IMR-90 (cell line): Measurements from ENCODE around the gene TMEM135. TPM values are rescaled to one million over a fixed set of nuclear protein-coding genes. Genes with fewer than 3 reads are reported as not detected.

Experiments used
- ATAC-seq: fragments of 200-7000 bp; cut with Tn5 transposase; 2 replicates; pipeline ENCODE4 v1.9.1; 2020; ENCODE audit warnings: low read depth, mild to moderate bottlenecking, moderate library complexity
- BruUV-seq: library from RNA; stranded (reverse); fragments of 400-500 nt; replicated peaks from 2 replicates; lab custom pipeline; 2021; lab: Mats Ljungman, UMichigan
- CTCF ChIA-PET: fragments of 300-600 bp; formaldehyde crosslinking; extraction: SDS; loops from one replicate; lab custom pipeline; 2021; ENCODE audit warnings: antibody characterized with exemption; lab: Yijun Ruan, JAX
- POLR2A ChIA-PET: fragments of 300-600 bp; sonication (Branson Sonifier 250); formaldehyde crosslinking; loops from one replicate; lab custom pipeline; 2022; ENCODE audit warnings: antibody characterized with exemption; ENCODE audit not compliant: unreplicated experiment; lab: Charles Lee
- DNase-seq: peaks from one replicate; pipeline ENCODE4 v3.0.0; 2013
- H2AFZ ChIP-seq: replicated peaks from 2 replicates; pipeline ENCODE3; 2013; ENCODE audit warnings: low read length, mild to moderate bottlenecking; ENCODE audit not compliant: poor library complexity
- H2AK5ac ChIP-seq: 2 replicates; pipeline ENCODE4 v1.6.1; 2013; ENCODE audit warnings: low read depth, low read length, inconsistent platforms
- H2AK9ac ChIP-seq: replicated peaks from 2 replicates; pipeline ENCODE3; 2013; ENCODE audit warnings: mild to moderate bottlenecking, low read depth, low read length, moderate library complexity; ENCODE audit not compliant: poor library complexity
- H2BK120ac ChIP-seq: 2 replicates; pipeline ENCODE4 v1.6.1; 2013; ENCODE audit warnings: low read depth, low read length, inconsistent platforms
- H2BK15ac ChIP-seq: 3 replicates; pipeline ENCODE4 v1.6.1; 2013; ENCODE audit warnings: low read depth, low read length, inconsistent platforms
- H2BK20ac ChIP-seq: 2 replicates; pipeline ENCODE4 v1.6.1; 2013; ENCODE audit warnings: low read depth, mild to moderate bottlenecking, inconsistent platforms, low read length, moderate library complexity
- H2BK5ac ChIP-seq: 2 replicates; pipeline ENCODE4 v1.6.1; 2013; ENCODE audit warnings: mild to moderate bottlenecking, low read depth, low read length, inconsistent platforms; ENCODE audit not compliant: poor library complexity, severe bottlenecking
- H3K14ac ChIP-seq: replicated peaks from 2 replicates; pipeline ENCODE4 v1.6.1; 2013; ENCODE audit warnings: low read depth, low read length, inconsistent platforms
- H3K18ac ChIP-seq: 2 replicates; pipeline ENCODE4 v1.6.1; 2013; ENCODE audit warnings: low read depth, low read length, control low read depth
- H3K23ac ChIP-seq: 2 replicates; pipeline ENCODE4 v1.6.1; 2013; ENCODE audit warnings: low read depth, low read length, inconsistent platforms
- H3K27ac ChIP-seq: 2 replicates; pipeline ENCODE4 v1.5.1; 2013; ENCODE audit warnings: mild to moderate bottlenecking, control low read depth, low read length; ENCODE audit not compliant: insufficient read depth
- H3K27me3 ChIP-seq: 2 replicates; pipeline ENCODE4 v1.6.1; 2013; ENCODE audit warnings: low read length; ENCODE audit not compliant: control insufficient read depth, insufficient read depth
- H3K36me3 ChIP-seq: 2 replicates; pipeline ENCODE4 v1.6.1; 2013; ENCODE audit warnings: low read length, mixed read lengths; ENCODE audit not compliant: control insufficient read depth, insufficient read depth
- H3K4ac ChIP-seq: 2 replicates; pipeline ENCODE4 v1.6.1; 2013; ENCODE audit warnings: low read depth, low read length, inconsistent platforms
- H3K4me1 ChIP-seq: 2 replicates; pipeline ENCODE4 v1.6.1; 2013; ENCODE audit warnings: low read length, mixed read lengths; ENCODE audit not compliant: control insufficient read depth, insufficient read depth
- H3K4me2 ChIP-seq: 2 replicates; pipeline ENCODE4 v1.6.1; 2013; ENCODE audit warnings: low read depth, mild to moderate bottlenecking, control low read depth, low read length, moderate library complexity
- H3K4me3 ChIP-seq: 2 replicates; pipeline ENCODE4 v1.5.1; 2013; ENCODE audit warnings: low read depth, mild to moderate bottlenecking, control low read depth, low read length, moderate library complexity; ENCODE audit not compliant: insufficient read depth
- H3K56ac ChIP-seq: 2 replicates; pipeline ENCODE4 v1.6.1; 2013; ENCODE audit warnings: low read length, inconsistent platforms; ENCODE audit not compliant: insufficient read depth; ENCODE audit errors: extremely low read depth
- H3K79me1 ChIP-seq, 2 experiments: 2 replicates each; pipeline ENCODE4 v1.6.1; 2013; ENCODE audit warnings: low read length in 2 of 2, inconsistent platforms in 1 of 2, low read depth in 1 of 2
- H3K9ac ChIP-seq: 2 replicates; pipeline ENCODE4 v1.6.1; 2013; ENCODE audit warnings: low read depth, low read length, control low read depth
- H3K9me1 ChIP-seq: 2 replicates; pipeline ENCODE4 v1.6.1; 2013; ENCODE audit warnings: low read length, inconsistent platforms; ENCODE audit not compliant: insufficient read depth
- H3K9me3 ChIP-seq: 2 replicates; pipeline ENCODE4 v1.6.1; 2013; ENCODE audit warnings: low read length; ENCODE audit not compliant: control insufficient read depth, insufficient read depth
- H4K20me1 ChIP-seq: 2 replicates; pipeline ENCODE4 v1.6.1; 2013; ENCODE audit warnings: low read length, inconsistent platforms; ENCODE audit not compliant: insufficient read depth
- H4K5ac ChIP-seq: 2 replicates; pipeline ENCODE4 v1.6.1; 2013; ENCODE audit warnings: mild to moderate bottlenecking, low read depth, low read length, control low read depth
- H4K8ac ChIP-seq, 2 experiments: 2 replicates each; pipeline ENCODE4 v1.6.1; 2013; ENCODE audit warnings: low read depth in 2 of 2, low read length in 2 of 2, control low read depth in 1 of 2, inconsistent platforms in 1 of 2
- H4K91ac ChIP-seq: 2 replicates; pipeline ENCODE4 v1.6.1; 2013; ENCODE audit warnings: low read depth, low read length, inconsistent platforms; ENCODE audit not compliant: insufficient read depth
- BHLHE40 ChIP-seq: fragments of 150-350 bp; IDR thresholded peaks from 2 replicates; pipeline ENCODE4 v1.6.1; 2016; ENCODE audit warnings: mild to moderate bottlenecking, low read depth, low read length
- CEBPB ChIP-seq: IDR thresholded peaks from 2 replicates; pipeline ENCODE4 v1.6.1; 2012; ENCODE audit warnings: low read depth, low read length, improper control_type of control experiment
- CHD1 ChIP-seq: IDR thresholded peaks from 2 replicates; pipeline ENCODE4 v1.6.1; 2012; ENCODE audit warnings: low read depth, low read length, improper control_type of control experiment
- FOS ChIP-seq: fragments of 150-350 bp; IDR thresholded peaks from 2 replicates; pipeline ENCODE4 v1.6.1; 2016; ENCODE audit warnings: low read depth, low read length
- MAFK ChIP-seq: IDR thresholded peaks from 2 replicates; pipeline ENCODE4 v1.6.1; 2012; ENCODE audit warnings: low read depth, low read length, improper control_type of control experiment
- MAZ ChIP-seq: IDR thresholded peaks from 2 replicates; pipeline ENCODE4 v1.6.1; 2012; ENCODE audit warnings: low read depth, mild to moderate bottlenecking, low read length, improper control_type of control experiment, moderate library complexity, borderline replicate concordance
- MXI1 ChIP-seq: IDR thresholded peaks from 2 replicates; pipeline ENCODE4 v1.6.1; 2012; ENCODE audit warnings: low read depth, mild to moderate bottlenecking, low read length, moderate library complexity, borderline replicate concordance
- NFE2L2 ChIP-seq: fragments of 150-350 bp; IDR thresholded peaks from 2 replicates; pipeline ENCODE4 v1.6.1; 2016; ENCODE audit warnings: low read depth, mild to moderate bottlenecking, low read length
- POLR2A ChIP-seq: IDR thresholded peaks from 2 replicates; pipeline ENCODE4 v1.6.1; 2012; ENCODE audit warnings: mild to moderate bottlenecking, low read depth, low read length
- RAD21 ChIP-seq: IDR thresholded peaks from 2 replicates; pipeline ENCODE4 v1.6.1; 2012; ENCODE audit warnings: low read length, improper control_type of control experiment
- RCOR1 ChIP-seq: IDR thresholded peaks from 2 replicates; pipeline ENCODE4 v1.6.1; 2012; ENCODE audit warnings: mild to moderate bottlenecking, low read length, improper control_type of control experiment; ENCODE audit not compliant: insufficient replicate concordance
- RFX5 ChIP-seq: IDR thresholded peaks from 2 replicates; pipeline ENCODE4 v1.8.0; 2012; ENCODE audit warnings: low read depth, mild to moderate bottlenecking, low read length, moderate library complexity
- SMC3 ChIP-seq: fragments of 150-350 bp; IDR thresholded peaks from 2 replicates; pipeline ENCODE4 v1.6.1; 2016; ENCODE audit warnings: low read depth, mild to moderate bottlenecking, antibody characterized with exemption, low read length, moderate library complexity
- USF2 ChIP-seq: fragments of 150-350 bp; IDR thresholded peaks from 2 replicates; pipeline ENCODE4 v1.6.1; 2017; ENCODE audit warnings: mild to moderate bottlenecking, antibody characterized with exemption, low read length, low read depth
- WGBS, 2 experiments: methylation state at CpG; one replicate each; pipeline versions ENCODE4 v1.1.5 to v1.1.7; 2013; ENCODE audit warnings: missing lambda C conversion rate in 2 of 2; ENCODE audit not compliant: insufficient read length in 1 of 2; ENCODE audit errors: extremely low coverage in 2 of 2; 5-methylcytosine and 5-hydroxymethylcytosine counted together
- dilution Hi-C: fragments of 300-500 bp; cut with HindIII; formaldehyde crosslinking; loops from one replicate; pipeline ENCODE4 v1.14.3; 2018; ENCODE audit warnings: low sequenced_read_pairs; ENCODE audit not compliant: unreplicated experiment
- in situ Hi-C: fragments of 300-500 bp; cut with MboI; formaldehyde crosslinking; loops from 3 replicates; pipeline ENCODE4 v1.14.3; 2019; ENCODE audit warnings: low sequenced_read_pairs, inconsistent platforms, mixed read lengths
- intact Hi-C: fragments of 100-400 bp; cut with micrococcal nuclease; formaldehyde crosslinking; loops from 2 replicates; pipeline ENCODE4 v1.10.0; 2022
- polyA plus RNA-seq, 3 experiments: library from polyadenylated mRNA; depleted of rRNA; stranded (reverse); fragments of >200 nt; gene quantifications; 2 replicates each; pipeline ENCODE4 v1.2.3, GENCODE V29; 2012; ENCODE audit warnings: low replicate concordance in 1 of 3
- total RNA-seq: library from RNA; depleted of rRNA; stranded (reverse); fragments of >200 nt; gene quantifications from 2 replicates; pipeline ENCODE4 v1.2.3, GENCODE V29; 2012
- TF ChIP-seq, protein P1 (sequence below): conservative IDR thresholded peaks from 2 replicates; pipeline ENCODE4 v1.5.1; 2012; ENCODE audit warnings: mild to moderate bottlenecking, low read depth, low read length, improper control_type of control experiment
- TF ChIP-seq, protein P2 (sequence below): fragments of 150-350 bp; IDR thresholded peaks from 2 replicates; pipeline ENCODE4 v1.6.1; 2016; ENCODE audit warnings: low read depth, mild to moderate bottlenecking, low read length, moderate library complexity, borderline replicate concordance

The TMEM135 gene
- total and polyA plus RNA-seq, 2 of the 4 experiments (the other 2 are of a cell fraction): 3.9 to 5.9 TPM

DNA sequence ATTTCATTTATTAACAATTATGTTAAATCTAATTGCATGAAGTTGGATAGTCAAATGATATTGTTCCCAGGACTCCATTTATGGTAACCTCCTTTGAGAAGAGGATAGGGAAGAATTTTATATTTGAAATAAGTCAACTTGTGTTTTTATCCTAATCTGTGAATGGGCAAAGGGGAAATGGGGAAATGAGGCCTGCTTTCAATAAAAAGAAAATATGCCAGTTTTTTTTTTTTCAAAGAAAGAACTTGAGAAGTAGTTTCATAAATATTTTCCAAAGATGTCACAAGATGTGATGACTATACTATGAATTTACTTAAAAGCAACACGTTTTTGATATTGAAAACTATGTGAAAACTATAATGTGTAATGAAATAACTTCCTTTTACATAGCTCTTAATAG lies 201.8 kb downstream of the TMEM135 start:
- DNase-seq (no peak), ATAC-seq (no peak)
- ChIA-PET POLR2A (no interaction called here), CTCF (no interaction called here)
- no peaks in the 10 kb centered on the region for H3K4me1 ChIP-seq
- no peak overlapping the region for H2BK120ac ChIP-seq
- no peak overlapping the region for H3K23ac ChIP-seq
- no peak overlapping the region for H2AK9ac ChIP-seq
- H2BK5ac ChIP-seq: no peak overlapping the region
- no peaks in the 10 kb centered on the region for H3K9me1 ChIP-seq
- no peak overlapping the region for H2BK15ac ChIP-seq
- H3K79me1 ChIP-seq: no peaks in the 10 kb centered on the region
- dilution Hi-C loops (no loop called here), in situ Hi-C loops (no loop called here), intact Hi-C loops (no loop called here)
- no peak overlapping the region for H2AK5ac ChIP-seq
- no TSS peak for BruUV-seq
- no peak overlapping the region for H3K14ac ChIP-seq
- H3K56ac ChIP-seq: no peak overlapping the region
- H3K27me3 ChIP-seq: no peaks in the 10 kb centered on the region
- H3K4me2 ChIP-seq: no peak overlapping the region
- no peak overlapping the region for H4K5ac ChIP-seq
- H3K9ac ChIP-seq: no peak overlapping the region
- no peak overlapping the region for H4K91ac ChIP-seq
- H2BK20ac ChIP-seq: no peak overlapping the region
- no peak overlapping the region for H4K8ac ChIP-seq
- no peak for TF ChIP-seq POLR2A
- TF ChIP-seq RAD21: no peak
- TF ChIP-seq CEBPB: no peak
- TF ChIP-seq FOS: no peak
- no peak for TF ChIP-seq SMC3
- TF ChIP-seq MXI1: no peak
- TF ChIP-seq USF2: no peak
- TF ChIP-seq, protein P1, sequence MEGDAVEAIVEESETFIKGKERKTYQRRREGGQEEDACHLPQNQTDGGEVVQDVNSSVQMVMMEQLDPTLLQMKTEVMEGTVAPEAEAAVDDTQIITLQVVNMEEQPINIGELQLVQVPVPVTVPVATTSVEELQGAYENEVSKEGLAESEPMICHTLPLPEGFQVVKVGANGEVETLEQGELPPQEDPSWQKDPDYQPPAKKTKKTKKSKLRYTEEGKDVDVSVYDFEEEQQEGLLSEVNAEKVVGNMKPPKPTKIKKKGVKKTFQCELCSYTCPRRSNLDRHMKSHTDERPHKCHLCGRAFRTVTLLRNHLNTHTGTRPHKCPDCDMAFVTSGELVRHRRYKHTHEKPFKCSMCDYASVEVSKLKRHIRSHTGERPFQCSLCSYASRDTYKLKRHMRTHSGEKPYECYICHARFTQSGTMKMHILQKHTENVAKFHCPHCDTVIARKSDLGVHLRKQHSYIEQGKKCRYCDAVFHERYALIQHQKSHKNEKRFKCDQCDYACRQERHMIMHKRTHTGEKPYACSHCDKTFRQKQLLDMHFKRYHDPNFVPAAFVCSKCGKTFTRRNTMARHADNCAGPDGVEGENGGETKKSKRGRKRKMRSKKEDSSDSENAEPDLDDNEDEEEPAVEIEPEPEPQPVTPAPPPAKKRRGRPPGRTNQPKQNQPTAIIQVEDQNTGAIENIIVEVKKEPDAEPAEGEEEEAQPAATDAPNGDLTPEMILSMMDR: no peak
- no peak for TF ChIP-seq CHD1
- no peak for TF ChIP-seq RCOR1
- TF ChIP-seq, protein P2, sequence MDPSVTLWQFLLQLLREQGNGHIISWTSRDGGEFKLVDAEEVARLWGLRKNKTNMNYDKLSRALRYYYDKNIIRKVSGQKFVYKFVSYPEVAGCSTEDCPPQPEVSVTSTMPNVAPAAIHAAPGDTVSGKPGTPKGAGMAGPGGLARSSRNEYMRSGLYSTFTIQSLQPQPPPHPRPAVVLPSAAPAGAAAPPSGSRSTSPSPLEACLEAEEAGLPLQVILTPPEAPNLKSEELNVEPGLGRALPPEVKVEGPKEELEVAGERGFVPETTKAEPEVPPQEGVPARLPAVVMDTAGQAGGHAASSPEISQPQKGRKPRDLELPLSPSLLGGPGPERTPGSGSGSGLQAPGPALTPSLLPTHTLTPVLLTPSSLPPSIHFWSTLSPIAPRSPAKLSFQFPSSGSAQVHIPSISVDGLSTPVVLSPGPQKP: no peak
- no peak for TF ChIP-seq RFX5
- no peak for TF ChIP-seq MAFK
- TF ChIP-seq MAZ: no peak
- TF ChIP-seq NFE2L2: no peak
- no peak for TF ChIP-seq BHLHE40
- H3K4me3 ChIP-seq: no peak overlapping the region
- H4K20me1 ChIP-seq: no peaks in the 10 kb centered on the region
- H3K9me3 ChIP-seq: no peaks in the 10 kb centered on the region
- H2AFZ ChIP-seq: no peak overlapping the region
- H3K4ac ChIP-seq: no peak overlapping the region
- H3K27ac ChIP-seq: no peak overlapping the region
- WGBS, 2 experiments: no CpG with 5 or more reads among the region's 1 CpG
- H3K18ac ChIP-seq: no peak overlapping the region
- no peaks in the 10 kb centered on the region for H3K36me3 ChIP-seq
